ENCODE measurements around the gene WWOX. TPM values are rescaled to one million over a fixed set of nuclear protein-coding genes. Genes with fewer than 3 reads are reported as not detected.
A peak's percentile ranks its signal among the peaks of the same experiment; 100 is the strongest.

Gene WWOX
- total RNA-seq, 1 donor, result 8.2 TPM

- TF ChIP-seq, protein P1, sequence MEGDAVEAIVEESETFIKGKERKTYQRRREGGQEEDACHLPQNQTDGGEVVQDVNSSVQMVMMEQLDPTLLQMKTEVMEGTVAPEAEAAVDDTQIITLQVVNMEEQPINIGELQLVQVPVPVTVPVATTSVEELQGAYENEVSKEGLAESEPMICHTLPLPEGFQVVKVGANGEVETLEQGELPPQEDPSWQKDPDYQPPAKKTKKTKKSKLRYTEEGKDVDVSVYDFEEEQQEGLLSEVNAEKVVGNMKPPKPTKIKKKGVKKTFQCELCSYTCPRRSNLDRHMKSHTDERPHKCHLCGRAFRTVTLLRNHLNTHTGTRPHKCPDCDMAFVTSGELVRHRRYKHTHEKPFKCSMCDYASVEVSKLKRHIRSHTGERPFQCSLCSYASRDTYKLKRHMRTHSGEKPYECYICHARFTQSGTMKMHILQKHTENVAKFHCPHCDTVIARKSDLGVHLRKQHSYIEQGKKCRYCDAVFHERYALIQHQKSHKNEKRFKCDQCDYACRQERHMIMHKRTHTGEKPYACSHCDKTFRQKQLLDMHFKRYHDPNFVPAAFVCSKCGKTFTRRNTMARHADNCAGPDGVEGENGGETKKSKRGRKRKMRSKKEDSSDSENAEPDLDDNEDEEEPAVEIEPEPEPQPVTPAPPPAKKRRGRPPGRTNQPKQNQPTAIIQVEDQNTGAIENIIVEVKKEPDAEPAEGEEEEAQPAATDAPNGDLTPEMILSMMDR (IDR thresholded peaks at IDR 0.05; ENCODE audit: insufficient read depth, low read depth, low read length), result no peak
These were observed 817.6 kb downstream of the WWOX start for GRCh38 chr16:78916928-78917545.

GRCh38 chr16:78918805-78919305 lies 819.4 kb downstream of the WWOX start:
- TF ChIP-seq, protein P1 (IDR thresholded peaks at IDR 0.05; ENCODE audit: insufficient read depth, low read depth, low read length), result no peak
- DNase-seq (ENCODE audit: low read depth), result no peak
- H3K4me3 ChIP-seq (ENCODE audit: low read depth, low read length), result no peak overlapping the region

More at GRCh38 chr16:78916928-78917545, 817.6 kb downstream of the WWOX start:
- no peak overlapping the region for H3K4me3 ChIP-seq (ENCODE audit: low read depth, low read length)
- DNase-seq (ENCODE audit: low read depth), result no peak

- TF ChIP-seq, protein P1 (IDR thresholded peaks at IDR 0.05; ENCODE audit: insufficient read depth, low read depth, low read length), result no peak
- no peak overlapping the region for H3K4me3 ChIP-seq (ENCODE audit: low read depth, low read length)
- DNase-seq (ENCODE audit: low read depth), result no peak
These were observed 820.4 kb downstream of the WWOX start for GRCh38 chr16:78919852-78920251.

DNA sequence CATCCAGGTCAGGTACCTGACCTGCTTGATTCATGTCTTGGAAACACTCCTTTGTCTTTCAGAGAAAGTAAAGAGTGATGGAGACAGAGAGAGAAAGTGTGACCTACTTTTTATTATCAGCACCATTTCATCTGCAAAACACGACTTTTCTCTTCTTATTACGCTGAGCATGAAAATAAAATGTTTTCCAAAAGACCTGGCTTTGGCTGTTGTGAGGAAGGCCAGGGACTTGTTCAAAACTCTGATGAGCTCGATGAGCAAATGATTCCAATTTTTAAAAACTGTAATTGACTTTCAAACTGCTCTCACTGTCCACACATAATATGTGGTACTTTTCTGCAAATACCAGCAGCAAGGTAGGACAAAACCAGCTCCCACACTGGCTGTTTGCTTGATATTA lies 821.2 kb downstream of the WWOX start:
- TF ChIP-seq, protein P1 (IDR thresholded peaks at IDR 0.05; ENCODE audit: insufficient read depth, low read depth, low read length), result no peak
- DNase-seq (ENCODE audit: low read depth), result no peak
- H3K4me3 ChIP-seq (ENCODE audit: low read depth, low read length), result no peak overlapping the region

GRCh38 chr16:78925083-78925767 lies 825.8 kb downstream of the WWOX start:
- H3K4me3 ChIP-seq (ENCODE audit: low read depth, low read length), result no peak overlapping the region
- DNase-seq (ENCODE audit: low read depth), result peak; percentile 4
- TF ChIP-seq, protein P1 (IDR thresholded peaks at IDR 0.05; ENCODE audit: insufficient read depth, low read depth, low read length), result peak; percentile 28

DNA sequence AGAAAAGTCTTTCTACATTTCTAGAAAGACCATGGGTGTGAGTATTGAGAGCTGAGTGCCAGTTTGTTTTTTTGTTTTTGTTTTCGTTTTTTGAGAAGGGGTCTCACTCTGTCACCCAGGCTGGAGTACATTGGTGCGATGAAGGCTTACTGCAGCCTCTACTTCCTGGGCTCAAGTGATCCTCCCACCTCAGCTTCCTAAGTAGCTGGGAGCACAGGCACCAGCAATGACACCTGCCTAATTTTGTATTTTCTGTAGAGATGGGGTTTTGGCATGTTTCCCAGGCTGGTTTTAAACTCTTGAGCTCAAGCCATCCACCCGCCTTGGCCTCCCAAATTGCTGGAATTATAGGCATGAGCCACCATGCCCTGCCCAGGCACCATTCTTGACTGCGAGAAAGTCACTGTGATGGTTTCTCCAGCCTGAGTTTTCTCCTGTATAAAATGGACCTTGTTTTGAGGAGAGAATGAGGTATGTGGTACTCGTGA lies 827.3 kb downstream of the WWOX start:
- DNase-seq (ENCODE audit: low read depth), result no peak
- no peak overlapping the region for H3K4me3 ChIP-seq (ENCODE audit: low read depth, low read length)
- TF ChIP-seq, protein P1 (IDR thresholded peaks at IDR 0.05; ENCODE audit: insufficient read depth, low read depth, low read length), result no peak
